ENCODE data around the gene PRTG.
"Not testable (repeated sequence)": the region's sequence is repeated elsewhere in the genome, so short reads cannot be mapped to it uniquely, and the experiment has no call there.

PRTG gene

DNA sequence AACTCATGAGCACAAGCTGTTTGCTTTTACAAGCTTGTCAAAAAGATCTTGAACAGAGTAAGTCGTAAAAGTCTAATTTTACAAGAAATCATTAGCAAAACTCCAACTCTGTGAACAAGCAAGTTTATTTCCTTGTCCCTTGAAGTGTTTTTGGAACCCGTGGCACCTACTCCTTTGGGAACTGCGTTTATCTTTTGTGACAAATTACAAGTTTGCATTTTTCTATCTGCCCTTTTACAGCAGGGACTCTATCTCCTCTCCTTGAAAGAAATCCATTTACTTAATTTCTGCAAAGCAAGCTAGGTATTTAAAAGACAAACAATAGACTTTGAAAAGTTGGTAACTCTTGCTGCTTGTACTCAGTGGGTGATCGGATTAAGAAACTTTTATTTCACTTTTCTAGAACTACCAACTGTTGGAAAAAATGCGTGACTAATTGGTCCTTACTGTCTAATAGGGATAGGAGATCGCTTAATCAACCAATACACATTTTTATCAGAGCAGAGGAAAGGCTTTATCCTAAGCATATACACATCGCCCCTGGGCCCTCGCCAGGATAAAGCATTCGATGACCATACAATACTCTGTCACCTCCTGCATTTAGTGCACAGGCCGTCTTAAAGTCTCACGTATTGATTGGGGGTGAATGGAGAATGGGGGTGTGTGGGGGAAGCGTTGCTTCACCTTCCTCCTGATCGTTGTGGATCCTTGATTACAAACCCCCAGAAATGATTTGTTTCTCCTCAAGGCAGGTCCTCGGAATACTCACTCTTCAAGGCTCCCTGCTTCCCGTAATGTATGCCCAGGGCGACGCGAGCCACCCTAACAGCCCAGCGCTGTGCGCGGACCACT, 1.7 kb downstream of the PRTG start:
- Histone ChIP-seq H3K9ac (ENCODE audit: low read length) (no peak overlapping the region), H3K4me3 (ENCODE audit: low read length) (peak overlapping the region; percentile 60)

DNA sequence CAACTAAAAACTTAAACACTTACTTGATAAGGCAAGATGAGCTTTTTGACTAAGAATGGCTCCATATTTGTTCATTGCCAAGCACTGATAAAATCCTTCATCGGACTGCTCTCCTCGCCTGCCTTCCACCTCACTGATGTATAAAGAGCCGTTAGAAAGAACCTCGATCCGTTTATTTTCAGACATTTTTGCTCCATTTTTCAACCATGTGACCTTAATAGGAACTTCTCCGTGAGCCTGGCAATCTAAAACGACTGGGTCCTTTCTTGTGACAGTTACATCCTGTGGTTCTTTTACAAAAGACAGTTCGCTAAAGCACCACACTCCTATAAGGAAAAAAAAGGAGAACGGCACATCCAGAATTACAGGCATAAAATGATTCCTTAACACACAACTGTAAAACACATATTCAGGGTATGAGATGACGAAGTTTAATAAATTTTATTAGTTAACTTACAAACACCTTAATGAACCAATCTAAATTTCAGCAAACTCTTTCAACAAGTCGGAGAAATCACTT, 2.5 kb downstream of the PRTG start:
- H3K9ac ChIP-seq (ENCODE audit: low read length), result no peak overlapping the region
- no peak overlapping the region for H3K4me3 ChIP-seq (ENCODE audit: low read length)
- peaks cover 31% of the 10 kb centered on the region for H3K27me3 ChIP-seq (ENCODE audit: control insufficient read depth, insufficient read depth, low read length)
- no peaks in the 10 kb centered on the region for H3K9me3 ChIP-seq (ENCODE audit: control insufficient read depth, low read length)
- H3K36me3 ChIP-seq (ENCODE audit: control insufficient read depth, insufficient read depth, low read length), result no peaks in the 10 kb centered on the region
- H3K4me1 ChIP-seq (ENCODE audit: control insufficient read depth, insufficient read depth, low read length), result peaks cover 10% of the 10 kb centered on the region

More for the DNA sequence above, 1.7 kb downstream of the PRTG start:
- peaks cover 10% of the 10 kb centered on the region for H3K4me1 ChIP-seq (ENCODE audit: control insufficient read depth, insufficient read depth, low read length)
- H3K9me3 ChIP-seq (ENCODE audit: control insufficient read depth, low read length), result no peaks in the 10 kb centered on the region
- H3K27me3 ChIP-seq (ENCODE audit: control insufficient read depth, insufficient read depth, low read length), result peaks cover 31% of the 10 kb centered on the region
- H3K36me3 ChIP-seq (ENCODE audit: control insufficient read depth, insufficient read depth, low read length), result no peaks in the 10 kb centered on the region

DNA sequence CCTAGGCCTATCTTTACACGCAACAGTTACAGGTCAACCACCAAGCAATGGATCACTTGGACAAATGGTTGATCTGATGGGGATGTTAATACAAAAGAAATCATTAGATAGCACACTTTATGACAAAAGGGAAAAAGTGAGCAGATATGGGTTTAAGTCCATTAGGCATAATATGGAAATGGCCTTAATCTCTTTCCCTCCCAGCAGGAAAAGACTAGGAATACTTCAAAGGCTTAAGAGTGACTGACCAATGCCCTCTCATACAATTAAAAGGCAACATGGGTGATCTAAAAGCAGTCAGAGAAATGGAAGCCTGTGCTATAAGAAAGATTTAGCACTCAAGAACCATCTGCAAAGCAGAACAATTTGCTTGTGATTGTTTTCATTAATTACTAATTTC, 3.3 kb downstream of the PRTG start:
- no peaks in the 10 kb centered on the region for H3K9me3 ChIP-seq (ENCODE audit: control insufficient read depth, low read length)
- peaks cover 31% of the 10 kb centered on the region for H3K27me3 ChIP-seq (ENCODE audit: control insufficient read depth, insufficient read depth, low read length)

DNA sequence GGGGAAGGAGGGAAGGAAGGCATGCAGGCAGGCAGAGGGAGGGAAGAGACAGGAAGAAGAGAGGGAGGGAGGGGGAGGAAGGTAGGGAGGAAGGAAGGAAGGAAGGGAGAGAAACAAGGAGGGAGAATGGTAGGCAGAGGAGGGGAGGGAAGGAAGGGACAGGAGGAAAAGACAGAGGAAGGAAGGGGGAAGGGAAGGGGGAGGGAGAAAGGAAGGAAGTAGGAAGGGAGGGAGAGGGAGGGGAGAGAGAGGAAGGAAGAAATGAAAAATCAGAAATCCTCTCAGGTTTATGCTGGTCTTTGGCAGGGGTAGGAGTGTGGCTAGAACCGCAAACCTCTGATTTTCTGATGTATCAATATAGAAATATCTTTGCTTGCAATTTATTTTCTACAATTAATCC, 4.2 kb downstream of the PRTG start:
- H3K27me3 ChIP-seq (ENCODE audit: control insufficient read depth, insufficient read depth, low read length), result peaks cover 31% of the 10 kb centered on the region
- H3K4me3 ChIP-seq (ENCODE audit: low read length), result no peak overlapping the region
- H3K36me3 ChIP-seq (ENCODE audit: control insufficient read depth, insufficient read depth, low read length), result no peaks in the 10 kb centered on the region
- peaks cover 10% of the 10 kb centered on the region for H3K4me1 ChIP-seq (ENCODE audit: control insufficient read depth, insufficient read depth, low read length)
- no peak overlapping the region for H3K9ac ChIP-seq (ENCODE audit: low read length)
- no peaks in the 10 kb centered on the region for H3K9me3 ChIP-seq (ENCODE audit: control insufficient read depth, low read length)

More for the DNA sequence above, 3.3 kb downstream of the PRTG start:
- Histone ChIP-seq H3K4me3 (ENCODE audit: low read length) (no peak overlapping the region), H3K36me3 (ENCODE audit: control insufficient read depth, insufficient read depth, low read length) (no peaks in the 10 kb centered on the region), H3K4me1 (ENCODE audit: control insufficient read depth, insufficient read depth, low read length) (peaks cover 10% of the 10 kb centered on the region), H3K9ac (ENCODE audit: low read length) (no peak overlapping the region)

DNA sequence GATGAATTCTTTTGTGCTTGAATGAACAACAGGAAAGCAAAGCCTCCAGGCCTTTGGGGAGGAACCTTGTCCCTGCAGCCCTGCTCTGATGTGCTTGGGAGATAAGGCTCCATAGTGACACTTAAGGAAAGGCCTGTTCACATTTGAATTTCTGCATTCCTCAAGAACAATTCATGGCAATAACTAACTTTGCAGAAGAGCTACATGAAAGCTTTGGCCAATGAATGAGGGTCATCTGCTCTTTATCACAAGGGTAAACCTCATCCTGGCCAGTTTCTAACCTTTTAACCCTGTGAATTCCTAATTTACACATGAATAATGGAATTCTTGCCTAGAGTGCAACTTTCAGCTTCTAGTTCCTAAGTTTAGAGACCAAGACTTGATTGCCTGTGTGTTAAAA, 5.6 kb downstream of the PRTG start:
- Histone ChIP-seq H3K9me3 (ENCODE audit: control insufficient read depth, low read length) (no peaks in the 10 kb centered on the region), H3K9ac (ENCODE audit: low read length) (no peak overlapping the region), H3K4me1 (ENCODE audit: control insufficient read depth, insufficient read depth, low read length) (peaks cover 10% of the 10 kb centered on the region), H3K36me3 (ENCODE audit: control insufficient read depth, insufficient read depth, low read length) (no peaks in the 10 kb centered on the region), H3K4me3 (ENCODE audit: low read length) (no peak overlapping the region), H3K27me3 (ENCODE audit: control insufficient read depth, insufficient read depth, low read length) (peaks cover 18% of the 10 kb centered on the region)

DNA sequence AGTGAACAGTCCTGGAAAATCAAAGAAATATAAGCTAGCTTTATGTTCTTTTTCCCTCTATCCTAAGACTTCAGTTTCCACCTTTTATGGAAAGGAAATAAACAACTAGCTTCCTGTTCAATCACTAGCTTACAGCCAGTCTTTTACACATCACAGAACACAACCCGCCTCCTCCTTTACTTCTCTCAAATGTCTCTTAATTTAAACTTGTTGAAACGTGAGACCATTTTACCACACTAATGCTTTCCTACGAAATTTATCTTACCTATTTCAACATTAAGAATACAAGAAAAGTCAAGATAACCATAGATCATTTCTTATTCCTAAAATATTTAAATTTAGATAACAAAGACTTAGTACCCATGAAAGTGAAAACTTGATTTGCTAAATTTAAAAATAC, 6.2 kb downstream of the PRTG start:
- H3K4me3 ChIP-seq (ENCODE audit: low read length), result no peak overlapping the region
- H3K9ac ChIP-seq (ENCODE audit: low read length), result no peak overlapping the region
- H3K4me1 ChIP-seq (ENCODE audit: control insufficient read depth, insufficient read depth, low read length), result peaks cover 4% of the 10 kb centered on the region
- peaks cover 12% of the 10 kb centered on the region for H3K27me3 ChIP-seq (ENCODE audit: control insufficient read depth, insufficient read depth, low read length)
- no peaks in the 10 kb centered on the region for H3K9me3 ChIP-seq (ENCODE audit: control insufficient read depth, low read length)
- H3K36me3 ChIP-seq (ENCODE audit: control insufficient read depth, insufficient read depth, low read length), result no peaks in the 10 kb centered on the region

DNA sequence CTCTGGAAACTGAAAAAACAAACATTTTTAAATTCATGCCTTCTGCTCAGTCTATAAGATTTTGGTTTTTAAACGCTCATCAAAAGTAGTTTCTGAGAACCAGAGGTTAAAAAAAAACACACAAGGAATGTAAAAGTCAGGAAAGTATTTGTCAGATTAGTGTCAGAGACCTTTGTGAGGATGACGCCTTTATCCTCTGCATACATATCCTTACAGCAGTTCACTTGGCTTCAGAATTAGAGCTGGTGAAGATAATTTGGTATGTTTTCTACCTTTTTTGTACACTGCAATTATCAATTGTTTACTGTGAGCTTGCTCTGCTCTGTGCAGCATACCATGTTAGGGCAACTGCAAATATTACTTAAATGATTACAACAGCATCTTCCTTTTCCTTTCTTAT, 8.3 kb downstream of the PRTG start:
- Histone ChIP-seq H3K36me3 (ENCODE audit: control insufficient read depth, insufficient read depth, low read length) (no peaks in the 10 kb centered on the region), H3K27me3 (ENCODE audit: control insufficient read depth, insufficient read depth, low read length) (peaks cover 6% of the 10 kb centered on the region), H3K4me1 (ENCODE audit: control insufficient read depth, insufficient read depth, low read length) (no peaks in the 10 kb centered on the region), H3K4me3 (ENCODE audit: low read length) (no peak overlapping the region), H3K9me3 (ENCODE audit: control insufficient read depth, low read length) (no peaks in the 10 kb centered on the region), H3K9ac (ENCODE audit: low read length) (no peak overlapping the region)

DNA sequence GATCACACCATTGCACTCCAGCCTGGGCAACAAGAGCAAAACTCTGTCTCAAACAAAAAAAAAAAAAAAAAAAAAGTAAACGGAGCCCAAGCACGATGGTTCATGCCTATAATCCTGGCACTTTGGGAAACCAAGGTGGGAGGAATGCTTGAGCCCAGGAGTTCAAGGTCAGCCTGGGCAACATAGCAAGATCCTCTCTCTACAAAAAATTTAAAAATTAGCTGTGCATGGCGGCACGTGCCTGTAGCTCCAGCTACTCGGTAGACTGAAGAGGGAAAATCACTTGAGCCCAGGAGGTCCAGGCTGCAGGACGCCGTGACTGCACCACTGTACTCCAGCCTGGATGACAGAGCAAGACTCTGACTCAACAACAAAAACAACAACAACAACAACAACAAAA, 9.5 kb downstream of the PRTG start:
- not testable (repeated sequence) for H3K9ac ChIP-seq (ENCODE audit: low read length); H3K4me3 ChIP-seq (ENCODE audit: low read length); H3K9me3 ChIP-seq (ENCODE audit: control insufficient read depth, low read length); H3K4me1 ChIP-seq (ENCODE audit: control insufficient read depth, insufficient read depth, low read length); H3K36me3 ChIP-seq (ENCODE audit: control insufficient read depth, insufficient read depth, low read length); H3K27me3 ChIP-seq (ENCODE audit: control insufficient read depth, insufficient read depth, low read length)

DNA sequence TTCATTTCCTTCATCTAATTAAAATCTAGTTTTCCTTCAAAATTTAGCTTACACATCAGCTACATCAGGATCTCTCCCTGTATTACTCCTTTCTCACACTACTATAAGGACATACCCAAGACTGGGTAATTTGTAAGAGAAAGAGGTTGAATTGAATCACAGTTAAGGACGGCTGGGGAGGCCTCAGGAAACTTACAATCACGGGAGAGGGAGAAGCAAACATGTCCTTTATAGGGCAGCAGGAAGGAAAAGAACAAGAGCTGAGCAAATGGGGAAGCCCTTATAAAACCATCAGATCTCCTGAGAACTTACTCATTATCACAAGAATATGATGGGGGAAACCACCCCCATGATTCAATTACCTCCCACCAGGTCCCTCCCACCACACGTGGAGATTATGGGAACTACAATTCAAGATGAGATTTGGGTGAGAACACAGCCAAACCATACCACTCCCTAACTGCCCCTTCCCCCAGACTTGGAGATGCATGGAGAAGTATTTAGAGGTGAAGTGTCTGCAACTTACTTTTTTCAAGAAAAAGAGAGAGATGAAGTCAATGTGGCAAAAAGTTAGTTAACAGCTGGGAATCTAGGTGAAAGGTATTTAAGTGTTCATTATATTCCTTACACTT, 21.3 kb downstream of the PRTG start:
- Histone ChIP-seq H3K9ac (ENCODE audit: low read length) (no peak overlapping the region), H3K9me3 (ENCODE audit: control insufficient read depth, low read length) (no peaks in the 10 kb centered on the region), H3K4me3 (ENCODE audit: low read length) (no peak overlapping the region), H3K4me1 (ENCODE audit: control insufficient read depth, insufficient read depth, low read length) (no peaks in the 10 kb centered on the region), H3K27me3 (ENCODE audit: control insufficient read depth, insufficient read depth, low read length) (no peaks in the 10 kb centered on the region), H3K36me3 (ENCODE audit: control insufficient read depth, insufficient read depth, low read length) (no peaks in the 10 kb centered on the region)

DNA sequence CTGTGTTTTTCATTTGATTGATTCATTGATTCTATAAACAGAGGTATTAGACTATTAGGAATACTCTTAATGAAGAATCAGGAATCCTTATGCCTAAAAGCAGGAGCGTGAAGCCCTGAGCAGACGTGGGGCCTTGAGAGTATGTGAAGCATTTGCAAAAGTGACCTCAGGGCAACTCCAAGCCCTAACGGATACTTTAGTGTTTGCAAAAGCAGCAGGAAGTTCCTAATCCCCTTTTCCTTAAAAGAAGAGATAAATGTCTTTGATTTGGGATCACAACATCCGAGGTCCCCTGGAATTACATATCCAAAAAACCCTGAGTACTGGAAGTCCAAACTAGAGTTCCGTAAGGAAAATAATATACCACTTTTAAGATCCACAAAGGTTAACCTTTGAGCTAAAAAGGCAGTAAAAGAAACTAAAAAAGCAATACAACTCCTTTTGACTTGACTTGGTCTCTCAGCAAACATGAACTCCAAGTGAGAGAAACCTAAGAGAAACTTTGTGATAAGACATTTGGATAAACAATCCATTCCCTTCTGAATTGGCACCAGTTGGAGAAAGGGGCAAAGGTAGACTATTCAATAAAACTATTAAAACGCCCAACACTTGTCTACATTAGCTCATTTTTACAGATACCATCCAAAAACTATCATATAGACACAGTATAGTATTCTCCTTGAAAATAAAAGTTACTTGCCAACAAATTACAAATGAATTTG, 27.4 kb downstream of the PRTG start:
- no peaks in the 10 kb centered on the region for H3K4me1 ChIP-seq (ENCODE audit: control insufficient read depth, insufficient read depth, low read length)
- H3K9ac ChIP-seq (ENCODE audit: low read length), result no peak overlapping the region
- H3K9me3 ChIP-seq (ENCODE audit: control insufficient read depth, low read length), result no peaks in the 10 kb centered on the region
- no peak overlapping the region for H3K4me3 ChIP-seq (ENCODE audit: low read length)
- H3K36me3 ChIP-seq (ENCODE audit: control insufficient read depth, insufficient read depth, low read length), result no peaks in the 10 kb centered on the region
- H3K27me3 ChIP-seq (ENCODE audit: control insufficient read depth, insufficient read depth, low read length), result no peaks in the 10 kb centered on the region

DNA sequence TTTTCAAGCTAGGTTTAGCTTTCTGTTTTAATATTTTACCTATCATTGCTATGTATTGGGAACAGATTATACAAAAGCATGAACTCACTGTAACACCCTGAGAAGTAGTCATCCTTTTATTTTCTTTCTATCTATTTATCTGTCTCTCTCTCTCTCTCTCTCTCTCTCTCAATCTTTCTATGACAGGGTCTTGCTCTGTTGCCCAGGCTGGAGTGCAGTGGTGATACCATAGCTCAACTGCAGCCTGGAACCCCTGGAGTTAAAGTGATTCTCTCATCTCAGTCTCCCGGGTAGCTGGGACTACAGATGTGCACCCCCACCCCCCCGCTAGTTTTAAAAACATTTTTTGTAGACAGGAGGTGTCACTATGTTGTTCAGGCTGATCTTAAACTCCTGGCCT, 28.9 kb downstream of the PRTG start:
- Histone ChIP-seq H3K4me1 (ENCODE audit: control insufficient read depth, insufficient read depth, low read length) (no peaks in the 10 kb centered on the region), H3K9me3 (ENCODE audit: control insufficient read depth, low read length) (no peaks in the 10 kb centered on the region), H3K9ac (ENCODE audit: low read length) (no peak overlapping the region), H3K4me3 (ENCODE audit: low read length) (no peak overlapping the region), H3K27me3 (ENCODE audit: control insufficient read depth, insufficient read depth, low read length) (no peaks in the 10 kb centered on the region), H3K36me3 (ENCODE audit: control insufficient read depth, insufficient read depth, low read length) (no peaks in the 10 kb centered on the region)

DNA sequence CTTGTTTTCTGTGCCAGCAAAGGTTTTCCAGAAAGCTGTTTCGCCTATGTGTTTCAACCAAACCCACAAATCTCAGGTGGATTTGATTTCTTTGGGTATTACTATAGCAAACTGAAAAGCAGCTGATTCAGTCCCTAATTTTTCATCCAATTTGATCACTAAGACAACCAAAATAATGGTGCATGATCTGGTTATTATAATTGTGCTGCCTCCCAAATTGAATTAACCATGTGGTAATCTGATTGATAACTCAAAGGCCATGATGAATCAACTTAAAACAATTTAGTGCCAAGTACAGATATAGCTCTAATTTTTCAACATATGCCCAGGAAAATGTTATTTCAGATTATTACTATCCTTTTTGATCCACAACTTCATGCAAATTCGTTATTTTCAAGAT, 30.6 kb downstream of the PRTG start:
- Histone ChIP-seq H3K27me3 (ENCODE audit: control insufficient read depth, insufficient read depth, low read length) (no peaks in the 10 kb centered on the region), H3K9me3 (ENCODE audit: control insufficient read depth, low read length) (no peaks in the 10 kb centered on the region), H3K4me3 (ENCODE audit: low read length) (no peak overlapping the region), H3K4me1 (ENCODE audit: control insufficient read depth, insufficient read depth, low read length) (no peaks in the 10 kb centered on the region), H3K9ac (ENCODE audit: low read length) (no peak overlapping the region), H3K36me3 (ENCODE audit: control insufficient read depth, insufficient read depth, low read length) (no peaks in the 10 kb centered on the region)

All from mucosa of stomach (tissue), 1 donor.